Upper lobe of left lung (tissue), 6 donors: ENCODE results near the gene AFAP1. TPM values are rescaled to one million over a fixed set of nuclear protein-coding genes. Genes with fewer than 3 reads are reported as not detected.

ENCODE experiments used
- ATAC-seq, 2 donors: fragments of 200-7000 bp; cut with Tn5 transposase; one replicate each; pipeline ENCODE4 v1.9.1; 2022; ENCODE audit warnings: mild to moderate bottlenecking in 2 of 2, moderate library complexity in 2 of 2; ENCODE audit not compliant: low FRiP score in 2 of 2
- DNase-seq, 2 donors: peaks; one replicate each; pipeline ENCODE4 v3.0.0-alpha.2; 2019 to 2020
- H3K27ac ChIP-seq, 4 donors: fragments of 200-600 bp; sonication (generic); one replicate each; pipeline ENCODE4 v1.5.1; 2016 to 2019
- H3K27me3 ChIP-seq, 4 donors: fragments of 200-600 bp; sonication (generic); one replicate each; pipeline ENCODE4 v1.5.1; 2017 to 2019
- H3K36me3 ChIP-seq, 4 donors: fragments of 200-600 bp; sonication (generic); one replicate each; pipeline ENCODE4 v1.5.1; 2016 to 2019
- H3K4me1 ChIP-seq, 4 donors: fragments of 200-600 bp; sonication (generic); one replicate each; pipeline ENCODE4 v1.5.1; 2018 to 2019
- H3K4me3 ChIP-seq, 4 donors: fragments of 200-600 bp; sonication (generic); one replicate each; pipeline ENCODE4 v1.5.1; 2017 to 2019; ENCODE audit warnings: mild to moderate bottlenecking in 2 of 4, moderate library complexity in 1 of 4
- H3K9me3 ChIP-seq, 4 donors: fragments of 200-600 bp; sonication (generic); one replicate each; pipeline ENCODE4 v1.5.1; 2018 to 2019
- CTCF ChIP-seq, 6 experiments: fragments of 450-650 bp in 4 of 6; fragments of 200-600 bp in 2 of 6; sonication (generic) in 2 of 6; IDR thresholded peaks; one replicate each; pipeline ENCODE4 v1.5.1; 2016 to 2019; ENCODE audit warnings: antibody characterized with exemption in 6 of 6
- EP300 ChIP-seq, 4 donors: sonication (generic); formaldehyde crosslinking; IDR thresholded peaks; one replicate each; pipeline ENCODE4 v1.5.1; 2017; ENCODE audit warnings: antibody characterized with exemption in 4 of 4, control low read depth in 2 of 4
- POLR2A ChIP-seq, 4 donors: fragments of 450-650 bp; IDR thresholded peaks; one replicate each; pipeline ENCODE4 v1.5.1; 2016 to 2017; ENCODE audit warnings: antibody characterized with exemption in 4 of 4, mild to moderate bottlenecking in 2 of 4
- POLR2AphosphoS5 ChIP-seq, 2 donors: sonication (generic); formaldehyde crosslinking; IDR thresholded peaks; one replicate each; pipeline ENCODE4 v1.5.1; 2017; ENCODE audit warnings: antibody characterized with exemption in 2 of 2
- WGBS, 2 donors: methylation state at CpG; one replicate each; pipeline ENCODE4 v1.1.5; 2017 to 2018; 5-methylcytosine and 5-hydroxymethylcytosine counted together
- total RNA-seq, 6 donors: library from RNA; depleted of rRNA in 4 of 6; stranded (reverse); fragments of >200 nt in 4 of 6; gene quantifications; one replicate each; pipeline versions ENCODE4 v1.1.0 to v1.2.1, GENCODE V29; 2016 to 2021
- donor health status: DM: no; HTN: no; CAD: no; lungs with moderate emphysema.
- donor health status: DM: no; HTN: yes; CAD: no; lungs with severe emphysema.

AFAP1 gene
- total RNA-seq, 6 donors from 2014 or later, result 10.9 to 26.7 (median 19.2) TPM

GRCh38 chr4:7966281-7967062, 26.8 kb upstream of the AFAP1 start:
- Histone ChIP-seq H3K4me1 (peaks cover 26 to 51% (median 37%) of the 10 kb centered on the region in 4 donors), H3K27ac (no peak overlapping the region), H3K36me3 (no peaks in the 10 kb centered on the region), H3K27me3 (no peaks in the 10 kb centered on the region), H3K4me3 (no peak overlapping the region), H3K9me3 (no peaks in the 10 kb centered on the region)
- no peak for TF ChIP-seq POLR2AphosphoS5 (IDR thresholded peaks at IDR 0.05)
- TF ChIP-seq CTCF (IDR thresholded peaks at IDR 0.05), result no peak
- TF ChIP-seq POLR2A (IDR thresholded peaks at IDR 0.05), result no peak
- no peak for TF ChIP-seq EP300 (IDR thresholded peaks at IDR 0.05)
- ATAC-seq (no peak), DNase-seq (peak in 1 of 2 donors; percentile 67)
- WGBS, 2 donors, result 85 to 86% methylated on average over 13 to 25 of the region's 37 CpGs

GRCh38 chr4:7964890-7965662, 25.4 kb upstream of the AFAP1 start:
- DNase-seq (peak; percentile 34 to 63), ATAC-seq (peak in 1 of 2 donors; percentile 63)
- H3K4me3 ChIP-seq, result no peak overlapping the region
- H3K27ac ChIP-seq, result peak overlapping the region; percentile 26 to 67 (median 30)
- no peaks in the 10 kb centered on the region for H3K27me3 ChIP-seq
- TF ChIP-seq EP300 (IDR thresholded peaks at IDR 0.05), result peak in 1 of 4 donors; percentile 27
- no peak for TF ChIP-seq CTCF (IDR thresholded peaks at IDR 0.05)
- no peak for TF ChIP-seq POLR2A (IDR thresholded peaks at IDR 0.05)
- TF ChIP-seq POLR2AphosphoS5 (IDR thresholded peaks at IDR 0.05), result peak; percentile 72 to 85
- WGBS, 2 donors, result 46 to 61% methylated on average over 22 to 23 of the region's 23 CpGs
- no peaks in the 10 kb centered on the region for H3K9me3 ChIP-seq
- peaks cover 30 to 49% (median 36%) of the 10 kb centered on the region in 4 donors for H3K4me1 ChIP-seq
- H3K36me3 ChIP-seq, result no peaks in the 10 kb centered on the region

- no peak for TF ChIP-seq EP300 (IDR thresholded peaks at IDR 0.05)
- TF ChIP-seq POLR2AphosphoS5 (IDR thresholded peaks at IDR 0.05), result no peak
- TF ChIP-seq POLR2A (IDR thresholded peaks at IDR 0.05), result no peak
- TF ChIP-seq CTCF (IDR thresholded peaks at IDR 0.05), result no peak
- Histone ChIP-seq H3K36me3 (no peaks in the 10 kb centered on the region), H3K4me3 (no peak overlapping the region), H3K27me3 (no peaks in the 10 kb centered on the region), H3K27ac (peak overlapping the region; percentile 26 to 67 (median 30)), H3K4me1 (peaks cover 24 to 44% (median 31%) of the 10 kb centered on the region in 4 donors), H3K9me3 (no peaks in the 10 kb centered on the region)
- DNase-seq (no peak), ATAC-seq (no peak)
- WGBS, 2 donors, result 78 to 83% methylated on average over 5 of the region's 5 CpGs
Observed at GRCh38 chr4:7964459-7964858, 24.8 kb upstream of the AFAP1 start.

GRCh38 chr4:7963691-7964090, 24.0 kb upstream of the AFAP1 start:
- no peak for ATAC-seq
- Histone ChIP-seq H3K36me3 (no peaks in the 10 kb centered on the region), H3K4me3 (no peak overlapping the region), H3K4me1 (peaks cover 19 to 36% (median 23%) of the 10 kb centered on the region in 4 donors), H3K9me3 (no peaks in the 10 kb centered on the region), H3K27ac (no peak overlapping the region), H3K27me3 (no peaks in the 10 kb centered on the region)
- DNase-seq, result no peak
- 96 to 99% methylated on average over 12 of the region's 12 CpGs for WGBS, 2 donors
- no peak for TF ChIP-seq EP300 (IDR thresholded peaks at IDR 0.05)
